Tibial nerve (tissue), 4 donors: ENCODE data around the gene SH3D21. TPM values are rescaled to one million over a fixed set of nuclear protein-coding genes. Genes with fewer than 3 reads are reported as not detected.

Source experiments
- DNase-seq, 2 donors: peaks; one replicate each; pipeline ENCODE4 v3.0.0-alpha.2; 2019; ENCODE audit warnings: low spot score in 2 of 2
- H3K27ac ChIP-seq, 4 donors: fragments of 200-600 bp; sonication (generic) in 3 of 4; one replicate each; pipeline ENCODE4 v1.5.1; 2017 to 2019; ENCODE audit warnings: mild to moderate bottlenecking in 1 of 4
- H3K27me3 ChIP-seq, 2 donors: fragments of 200-600 bp; sonication (generic) in 1 of 2; one replicate each; pipeline versions ENCODE4 v1.5.1 to v1.6.0; 2017 to 2019
- H3K36me3 ChIP-seq, 3 donors: fragments of 200-600 bp; sonication (generic); one replicate each; pipeline ENCODE4 v1.5.1; 2018 to 2019
- H3K4me1 ChIP-seq, 4 donors: fragments of 200-600 bp; sonication (generic) in 3 of 4; one replicate each; pipeline ENCODE4 v1.5.1; 2017 to 2019
- H3K4me3 ChIP-seq, 4 donors: fragments of 200-600 bp; sonication (generic) in 3 of 4; one replicate each; pipeline ENCODE4 v1.5.1; 2017 to 2019; ENCODE audit warnings: mild to moderate bottlenecking in 1 of 4, moderate library complexity in 1 of 4
- H3K9me3 ChIP-seq, 4 donors: fragments of 200-600 bp; sonication (generic) in 3 of 4; one replicate each; pipeline ENCODE4 v1.5.1; 2017 to 2019
- EP300 ChIP-seq, 2 donors: sonication (generic); formaldehyde crosslinking; IDR thresholded peaks; one replicate each; pipeline ENCODE4 v1.6.1; 2017; ENCODE audit warnings: antibody characterized with exemption in 2 of 2, mild to moderate bottlenecking in 1 of 2
- POLR2A ChIP-seq, 2 donors: fragments of 450-650 bp; IDR thresholded peaks; one replicate each; pipeline ENCODE4 v1.6.1; 2017; ENCODE audit warnings: antibody characterized with exemption in 2 of 2, mild to moderate bottlenecking in 2 of 2, moderate library complexity in 2 of 2
- WGBS, 2 donors: methylation state at CpG; one replicate each; pipeline ENCODE4 v1.1.5; 2018; 5-methylcytosine and 5-hydroxymethylcytosine counted together
- total RNA-seq, 4 donors: library from RNA; depleted of rRNA; stranded (reverse); fragments of >200 nt; gene quantifications; one replicate each; pipeline ENCODE4 v1.1.0, GENCODE V29; 2016
- TF ChIP-seq, protein P1 (sequence below), 5 experiments: fragments of 200-600 bp in 3 of 5; fragments of 450-650 bp in 2 of 5; sonication (generic) in 3 of 5; IDR thresholded peaks; one replicate each; pipeline ENCODE4 v1.5.1; 2016 to 2019; ENCODE audit warnings: antibody characterized with exemption in 5 of 5, mild to moderate bottlenecking in 3 of 5, moderate library complexity in 2 of 5

Gene SH3D21
- total RNA-seq, 4 donors from 2014 or later = 1.5 to 4.1 (median 2.4) TPM

DNA sequence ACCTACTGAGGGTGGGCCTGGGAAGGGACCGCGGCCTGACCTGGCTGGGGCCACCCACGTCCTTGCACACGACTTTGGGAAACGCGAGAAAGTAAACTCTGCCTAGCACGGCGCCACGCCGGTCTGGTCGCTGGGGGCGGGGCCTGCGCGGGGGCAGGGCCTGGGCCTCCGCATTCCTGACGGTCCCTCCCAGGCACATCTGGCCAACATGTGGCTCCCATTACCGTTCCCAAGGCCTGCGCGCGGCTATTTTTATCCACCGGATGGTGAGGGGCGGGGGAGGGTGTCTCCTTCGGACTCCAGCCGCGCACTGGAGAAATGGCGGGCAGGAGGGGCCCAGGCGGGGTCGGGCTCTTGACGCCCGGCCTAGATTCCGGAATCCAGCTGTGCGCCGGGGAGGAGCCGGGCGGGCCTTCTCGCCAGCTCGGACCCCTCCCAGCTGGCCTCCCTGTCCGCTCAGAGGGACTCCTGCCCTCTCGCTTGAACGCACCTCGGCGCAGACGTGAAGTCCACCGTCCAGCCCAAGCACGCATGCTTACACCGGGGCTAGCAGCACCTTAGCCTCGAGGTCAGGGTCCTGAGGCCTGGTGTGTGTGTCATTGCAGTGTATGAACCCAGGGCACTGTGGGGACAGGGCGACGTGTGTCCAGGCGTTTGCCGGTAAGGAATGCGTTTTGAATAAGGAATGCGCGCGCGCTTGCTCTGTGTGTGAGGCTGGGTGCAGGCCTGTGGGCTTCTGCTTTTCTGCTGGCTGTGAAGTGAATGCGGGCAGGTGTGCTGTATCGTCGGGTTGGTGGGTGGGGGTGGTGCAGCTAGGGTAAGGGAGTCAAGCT, 15.2 kb downstream of the SH3D21 start:
- Histone ChIP-seq H3K4me1 (peaks cover 5 to 37% (median 22%) of the 10 kb centered on the region in 4 donors), H3K27me3 (no peaks in the 10 kb centered on the region), H3K9me3 (no peaks in the 10 kb centered on the region), H3K27ac (peak overlapping the region; percentile 84 to 95 (median 86)), H3K4me3 (peak overlapping the region; percentile 23 to 66 (median 46)), H3K36me3 (peaks cover 0 to 6% (median 0%) of the 10 kb centered on the region in 3 donors)
- TF ChIP-seq, protein P1, sequence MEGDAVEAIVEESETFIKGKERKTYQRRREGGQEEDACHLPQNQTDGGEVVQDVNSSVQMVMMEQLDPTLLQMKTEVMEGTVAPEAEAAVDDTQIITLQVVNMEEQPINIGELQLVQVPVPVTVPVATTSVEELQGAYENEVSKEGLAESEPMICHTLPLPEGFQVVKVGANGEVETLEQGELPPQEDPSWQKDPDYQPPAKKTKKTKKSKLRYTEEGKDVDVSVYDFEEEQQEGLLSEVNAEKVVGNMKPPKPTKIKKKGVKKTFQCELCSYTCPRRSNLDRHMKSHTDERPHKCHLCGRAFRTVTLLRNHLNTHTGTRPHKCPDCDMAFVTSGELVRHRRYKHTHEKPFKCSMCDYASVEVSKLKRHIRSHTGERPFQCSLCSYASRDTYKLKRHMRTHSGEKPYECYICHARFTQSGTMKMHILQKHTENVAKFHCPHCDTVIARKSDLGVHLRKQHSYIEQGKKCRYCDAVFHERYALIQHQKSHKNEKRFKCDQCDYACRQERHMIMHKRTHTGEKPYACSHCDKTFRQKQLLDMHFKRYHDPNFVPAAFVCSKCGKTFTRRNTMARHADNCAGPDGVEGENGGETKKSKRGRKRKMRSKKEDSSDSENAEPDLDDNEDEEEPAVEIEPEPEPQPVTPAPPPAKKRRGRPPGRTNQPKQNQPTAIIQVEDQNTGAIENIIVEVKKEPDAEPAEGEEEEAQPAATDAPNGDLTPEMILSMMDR (IDR thresholded peaks at IDR 0.05) = no peak
- peak in 1 of 2 donors; percentile 62 for TF ChIP-seq EP300 (IDR thresholded peaks at IDR 0.05)
- peak in 1 of 2 donors; percentile 16 for TF ChIP-seq POLR2A (IDR thresholded peaks at IDR 0.05)
- peak; percentile 73 to 78 for DNase-seq
- whole genome bisulfite sequencing, 2 donors = 42 to 43% methylated on average over 46 to 59 of the region's 59 CpGs

DNA sequence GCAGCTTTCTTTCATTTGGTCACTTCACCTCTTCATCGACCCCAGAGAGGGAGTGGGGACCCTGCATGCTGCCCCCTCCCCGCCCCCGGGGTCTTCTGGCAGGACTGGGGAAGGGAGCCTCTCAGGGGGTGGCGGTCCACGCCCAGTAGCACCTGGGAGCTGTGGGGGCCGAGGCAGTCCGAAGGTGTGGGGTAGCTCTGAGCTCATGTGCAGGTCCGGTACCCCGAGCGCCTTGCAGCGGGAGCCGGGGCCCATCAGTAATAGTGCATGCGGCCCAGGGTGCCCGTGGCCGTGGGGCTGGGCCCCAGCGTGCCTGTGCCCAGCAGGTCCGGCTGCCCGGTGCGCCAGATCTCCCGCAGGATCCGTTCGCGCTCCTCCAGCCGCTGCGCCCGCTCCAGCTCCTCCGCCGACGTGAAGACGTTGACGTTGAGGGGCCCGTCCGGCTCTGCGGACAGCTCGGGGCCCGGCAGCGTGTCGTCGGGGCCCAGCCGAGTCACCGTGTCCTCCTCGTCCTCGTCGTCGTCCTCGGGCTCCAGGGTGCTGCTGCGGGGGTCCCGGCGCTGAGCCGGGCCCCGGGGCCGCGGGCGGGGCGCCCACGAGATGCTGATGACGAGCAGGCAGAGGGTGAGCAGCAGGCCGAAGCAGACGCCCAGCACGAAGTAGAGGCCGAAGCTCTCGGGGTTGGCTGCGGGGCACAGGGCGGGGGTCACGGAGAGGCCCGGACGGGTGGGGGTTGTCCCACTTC, 16.0 kb downstream of the SH3D21 start:
- 36 to 44% methylated on average over 42 to 45 of the region's 67 CpGs for WGBS, 2 donors
- TF ChIP-seq POLR2A (IDR thresholded peaks at IDR 0.05) (no peak), EP300 (IDR thresholded peaks at IDR 0.05) (no peak)
- TF ChIP-seq, protein P1 (IDR thresholded peaks at IDR 0.05) = no peak
- Histone ChIP-seq H3K4me1 (peaks cover 5 to 37% (median 22%) of the 10 kb centered on the region in 4 donors), H3K27ac (peak overlapping the region; percentile 84 to 95 (median 86)), H3K36me3 (peaks cover 0 to 6% (median 0%) of the 10 kb centered on the region in 3 donors), H3K4me3 (peak overlapping the region; percentile 61 to 73 (median 68)), H3K27me3 (no peaks in the 10 kb centered on the region), H3K9me3 (no peaks in the 10 kb centered on the region)
- no peak for DNase-seq

DNA sequence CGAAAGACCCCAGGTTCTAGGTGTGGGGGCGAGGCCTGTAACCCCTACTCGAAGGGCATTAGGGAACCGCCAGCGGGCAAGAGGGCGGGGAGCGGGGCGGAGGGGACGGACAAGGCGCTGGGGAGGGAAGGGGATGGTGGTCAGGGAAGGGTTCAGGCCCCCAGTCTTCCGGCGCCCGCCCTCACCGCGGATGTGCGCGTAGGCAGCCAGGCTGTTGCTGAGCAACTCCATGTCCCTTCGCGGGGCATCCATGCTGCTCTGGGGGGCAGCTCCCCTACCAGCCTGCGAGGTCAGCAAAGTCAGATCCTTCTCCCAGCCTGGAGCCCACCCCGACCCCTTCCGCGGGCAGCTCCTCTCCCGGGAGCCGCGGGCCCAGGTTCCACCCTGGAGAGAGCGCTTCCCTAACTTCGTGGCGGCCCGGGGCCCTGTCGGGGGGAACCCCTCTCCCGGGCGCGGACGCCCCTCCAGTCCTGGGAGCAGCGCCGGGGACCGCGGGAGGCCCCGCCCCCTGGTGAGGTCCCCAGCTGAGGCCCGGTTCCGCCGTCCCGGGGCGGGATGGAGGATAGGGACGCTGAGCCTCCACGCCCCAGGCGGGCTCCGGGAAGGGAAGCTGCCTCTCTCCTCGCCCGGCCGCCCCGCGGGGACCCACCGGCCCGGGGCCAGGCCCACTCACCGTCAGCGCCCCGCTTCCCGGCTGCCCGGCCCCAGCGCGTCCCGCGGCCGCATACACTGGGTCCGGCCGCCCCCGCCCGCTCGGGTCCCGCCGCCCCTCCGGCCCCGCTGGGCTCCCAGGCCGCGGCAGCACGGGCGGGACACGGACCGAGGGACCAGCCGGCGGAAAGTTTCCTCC, 16.8 kb downstream of the SH3D21 start:
- Histone ChIP-seq H3K9me3 (no peaks in the 10 kb centered on the region), H3K4me3 (peak overlapping the region; percentile 61 to 73 (median 68)), H3K27me3 (no peaks in the 10 kb centered on the region), H3K36me3 (peaks cover 0 to 6% (median 0%) of the 10 kb centered on the region in 3 donors), H3K4me1 (peaks cover 5 to 37% (median 22%) of the 10 kb centered on the region in 4 donors), H3K27ac (peak overlapping the region; percentile 84 to 95 (median 86))
- 5 to 6% methylated on average over 34 to 58 of the region's 83 CpGs for WGBS, 2 donors
- TF ChIP-seq POLR2A (IDR thresholded peaks at IDR 0.05) = peak in 1 of 2 donors; percentile 37
- TF ChIP-seq, protein P1 (IDR thresholded peaks at IDR 0.05) = no peak
- no peak for TF ChIP-seq EP300 (IDR thresholded peaks at IDR 0.05)
- DNase-seq = peak in 1 of 2 donors; percentile 24

DNA sequence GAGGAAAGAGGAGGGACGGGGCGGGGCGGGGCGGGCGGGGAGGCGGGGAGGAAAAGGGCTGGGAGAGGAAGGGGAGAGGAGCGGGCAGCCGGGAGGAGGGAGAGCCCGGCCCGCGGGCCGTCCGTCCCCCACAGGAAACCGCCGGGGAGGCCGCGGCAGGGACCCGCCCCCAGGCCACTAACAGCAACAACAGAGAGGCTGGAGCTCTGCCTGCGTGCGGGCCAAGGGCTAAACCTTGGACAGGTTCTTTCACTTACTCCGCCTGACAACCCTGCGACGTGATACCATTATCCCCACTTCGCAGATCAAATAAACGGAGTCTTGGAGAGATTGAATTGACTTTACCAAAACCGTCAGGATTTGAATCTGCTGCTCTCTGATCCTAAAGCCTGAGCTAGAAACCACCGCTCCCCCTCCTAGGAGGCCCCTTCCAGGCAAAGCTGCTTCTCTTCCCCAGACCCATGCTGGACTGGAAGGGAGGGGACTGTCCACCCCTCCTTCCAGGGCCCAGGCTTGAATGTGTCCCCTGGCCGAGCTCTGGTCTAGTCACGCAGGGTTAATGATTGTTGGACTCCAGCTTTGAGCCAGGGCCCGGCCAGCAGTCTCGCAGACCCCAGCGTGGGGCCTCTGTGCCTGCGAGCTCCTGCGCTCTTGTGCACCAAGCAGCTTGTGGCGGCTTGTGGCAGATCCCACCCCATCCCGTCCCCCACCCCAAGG, 17.6 kb downstream of the SH3D21 start, which contains the start of gene EVA1B:
Gene EVA1B (minus strand): TSS at position 10 of the 717 bp plus-strand sequence. CDS start 608 bp downstream, outside the sequence.
- Histone ChIP-seq H3K27ac (peak within 1 kb of the TSS; percentile 84 to 95 (median 86)), H3K4me3 (peak within 1 kb of the TSS; percentile 61 to 73 (median 68)), H3K4me1 (peaks cover 5 to 45% (median 24%) of the 10 kb centered on the region in 4 donors), H3K36me3 (peaks cover 0 to 6% (median 0%) of the 10 kb centered on the region in 3 donors), H3K27me3 (no peaks in the 10 kb centered on the region), H3K9me3 (no peaks in the 10 kb centered on the region)
- peak; percentile 57 to 66 for DNase-seq
- TF ChIP-seq EP300 (IDR thresholded peaks at IDR 0.05) (peak in 1 of 2 donors; percentile 12), POLR2A (IDR thresholded peaks at IDR 0.05) (peak in 1 of 2 donors; percentile 7)
- TF ChIP-seq, protein P1 (IDR thresholded peaks at IDR 0.05) = no peak
- WGBS, 2 donors = 3 to 8% methylated on average over 11 to 35 of the region's 36 CpGs
